GM12873 (cell line): ENCODE data around the gene BLOC1S1.
A peak's percentile ranks its signal among the peaks of the same experiment; 100 is the strongest.

Source experiments
- TF ChIP-seq, protein P1 (sequence below): IDR thresholded peaks from 2 replicates; pipeline ENCODE4 v1.5.1; 2012; ENCODE audit warnings: low read depth, mild to moderate bottlenecking, moderate library complexity, low read length, control low read depth; ENCODE audit not compliant: insufficient read depth; ENCODE audit errors: missing control alignments

The BLOC1S1 gene

DNA sequence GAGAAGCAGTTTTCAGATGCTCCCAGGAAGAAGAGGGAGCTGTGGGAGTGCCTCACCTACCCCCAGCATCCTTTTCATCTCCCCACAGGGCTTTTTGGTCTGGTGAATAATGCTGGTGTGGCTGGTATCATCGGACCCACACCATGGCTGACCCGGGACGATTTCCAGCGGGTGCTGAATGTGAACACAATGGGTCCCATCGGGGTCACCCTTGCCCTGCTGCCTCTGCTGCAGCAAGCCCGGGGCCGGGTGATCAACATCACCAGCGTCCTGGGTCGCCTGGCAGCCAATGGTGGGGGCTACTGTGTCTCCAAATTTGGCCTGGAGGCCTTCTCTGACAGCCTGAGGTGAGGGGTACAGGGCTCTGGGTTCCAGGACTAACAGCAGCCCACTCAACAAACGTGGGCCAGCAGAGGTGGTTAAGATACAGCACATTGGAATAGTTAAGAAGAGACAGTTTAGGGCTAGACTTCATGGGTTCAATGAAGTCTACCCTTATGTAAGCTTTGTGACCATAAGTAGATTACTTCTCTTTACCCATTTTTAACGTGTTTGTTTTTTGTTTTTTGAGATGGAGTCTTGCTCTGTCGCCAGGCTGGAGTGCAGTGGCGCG, 5.9 kb downstream of the BLOC1S1 start:
- TF ChIP-seq, protein P1, sequence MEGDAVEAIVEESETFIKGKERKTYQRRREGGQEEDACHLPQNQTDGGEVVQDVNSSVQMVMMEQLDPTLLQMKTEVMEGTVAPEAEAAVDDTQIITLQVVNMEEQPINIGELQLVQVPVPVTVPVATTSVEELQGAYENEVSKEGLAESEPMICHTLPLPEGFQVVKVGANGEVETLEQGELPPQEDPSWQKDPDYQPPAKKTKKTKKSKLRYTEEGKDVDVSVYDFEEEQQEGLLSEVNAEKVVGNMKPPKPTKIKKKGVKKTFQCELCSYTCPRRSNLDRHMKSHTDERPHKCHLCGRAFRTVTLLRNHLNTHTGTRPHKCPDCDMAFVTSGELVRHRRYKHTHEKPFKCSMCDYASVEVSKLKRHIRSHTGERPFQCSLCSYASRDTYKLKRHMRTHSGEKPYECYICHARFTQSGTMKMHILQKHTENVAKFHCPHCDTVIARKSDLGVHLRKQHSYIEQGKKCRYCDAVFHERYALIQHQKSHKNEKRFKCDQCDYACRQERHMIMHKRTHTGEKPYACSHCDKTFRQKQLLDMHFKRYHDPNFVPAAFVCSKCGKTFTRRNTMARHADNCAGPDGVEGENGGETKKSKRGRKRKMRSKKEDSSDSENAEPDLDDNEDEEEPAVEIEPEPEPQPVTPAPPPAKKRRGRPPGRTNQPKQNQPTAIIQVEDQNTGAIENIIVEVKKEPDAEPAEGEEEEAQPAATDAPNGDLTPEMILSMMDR = no peak

GRCh38 chr12:55722948-55723347, 7.1 kb downstream of the BLOC1S1 start:
- TF ChIP-seq, protein P1 = no peak

GRCh38 chr12:55723516-55724225, 7.8 kb downstream of the BLOC1S1 start:
- TF ChIP-seq, protein P1 = no peak

- TF ChIP-seq, protein P1 = peak; percentile 79
Measured at GRCh38 chr12:55724226-55724939, 8.5 kb downstream of the BLOC1S1 start.

GRCh38 chr12:55724940-55725309, 9.1 kb downstream of the BLOC1S1 start:
- TF ChIP-seq, protein P1 = no peak

GRCh38 chr12:55725556-55725955, 9.7 kb downstream of the BLOC1S1 start:
- TF ChIP-seq, protein P1 = no peak

DNA sequence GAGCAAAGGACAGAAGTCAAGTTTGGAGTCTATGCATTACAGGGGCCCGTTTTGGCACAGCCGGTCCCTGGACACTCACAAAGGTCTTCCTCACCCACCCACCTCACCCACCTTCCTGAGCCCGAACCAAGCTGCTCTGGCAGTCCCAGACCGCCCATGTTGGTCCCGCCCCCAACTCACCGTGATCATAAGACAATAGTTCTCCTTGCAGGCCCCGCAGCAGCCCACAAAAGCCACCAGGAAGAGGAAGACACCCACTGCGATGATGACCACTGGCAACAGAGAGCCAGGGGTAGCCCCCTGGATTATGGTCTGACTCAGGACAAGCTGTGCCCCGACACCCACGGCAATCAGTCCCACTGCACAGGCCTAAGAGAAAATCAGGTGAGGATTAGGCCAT, 11.1 kb downstream of the BLOC1S1 start:
- TF ChIP-seq, protein P1 = no peak
